Embryonic facial prominence (tissue), 1 donor: ENCODE data around the gene CCDC24.

Source experiments
- DNase-seq: peaks from one replicate; pipeline ENCODE4 v3.0.0-alpha.2; 2016; ENCODE audit errors: extremely low spot score

CCDC24 gene

DNA sequence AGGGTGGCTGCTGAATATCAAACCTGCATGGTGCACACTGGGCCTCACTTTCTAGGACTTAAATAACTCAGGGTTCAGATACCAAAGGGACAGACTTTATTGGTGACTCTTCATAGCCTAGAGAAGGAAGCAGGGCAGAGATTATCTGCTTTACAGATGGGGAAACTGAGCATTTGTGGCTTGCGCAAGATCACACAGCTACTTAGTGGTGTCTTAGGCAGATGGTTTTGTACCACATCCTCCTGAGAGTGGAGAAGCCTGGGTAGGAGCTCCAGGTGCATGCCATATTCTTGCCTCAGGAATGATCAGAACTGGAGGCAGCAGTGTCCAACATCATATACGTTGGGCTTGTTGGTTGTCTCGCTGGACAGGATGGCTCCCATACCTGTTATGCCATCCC is 28.4 kb upstream of the CCDC24 start:
- DNase-seq: no peak

DNA sequence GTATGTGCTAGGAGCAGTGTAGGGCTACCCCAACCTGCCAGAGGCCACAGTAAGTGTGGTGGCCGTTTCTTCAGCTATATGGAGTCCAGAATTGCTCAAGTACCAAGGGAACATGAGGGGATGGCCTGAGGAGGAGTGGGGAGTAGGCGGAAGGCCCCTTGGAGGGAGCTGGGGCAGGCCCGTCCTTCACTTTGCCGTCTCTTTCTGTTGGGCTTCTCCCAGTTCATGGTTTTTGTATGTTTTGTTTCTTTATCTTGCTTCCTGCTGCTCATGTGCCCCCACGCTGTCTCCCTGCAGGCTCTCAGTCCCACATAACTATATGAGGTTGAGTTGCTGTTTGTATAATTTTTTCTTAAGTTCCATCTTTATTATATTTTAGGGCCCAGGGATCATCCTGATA is 27.5 kb upstream of the CCDC24 start:
- DNase-seq: no peak

DNA sequence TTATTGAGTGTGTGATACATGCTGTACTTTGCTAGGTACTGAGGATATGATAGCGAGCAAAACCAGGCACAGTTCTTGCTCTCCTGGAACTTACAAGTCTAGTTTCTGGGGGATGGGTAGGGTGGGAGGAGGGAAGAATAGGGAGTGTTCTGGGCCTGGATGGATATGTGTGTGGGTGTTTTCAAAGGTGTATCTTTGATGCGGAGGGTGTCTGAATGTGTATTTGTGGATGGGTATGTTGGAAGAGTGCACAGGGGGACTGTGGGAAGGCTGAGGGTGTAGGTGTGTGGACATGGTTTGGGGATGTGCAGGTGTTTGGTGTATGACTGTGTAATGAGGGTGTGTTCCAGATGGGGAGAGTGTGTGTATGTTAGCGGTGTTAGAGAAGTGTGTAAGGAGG is 26.1 kb upstream of the CCDC24 start:
- no peak for DNase-seq

DNA sequence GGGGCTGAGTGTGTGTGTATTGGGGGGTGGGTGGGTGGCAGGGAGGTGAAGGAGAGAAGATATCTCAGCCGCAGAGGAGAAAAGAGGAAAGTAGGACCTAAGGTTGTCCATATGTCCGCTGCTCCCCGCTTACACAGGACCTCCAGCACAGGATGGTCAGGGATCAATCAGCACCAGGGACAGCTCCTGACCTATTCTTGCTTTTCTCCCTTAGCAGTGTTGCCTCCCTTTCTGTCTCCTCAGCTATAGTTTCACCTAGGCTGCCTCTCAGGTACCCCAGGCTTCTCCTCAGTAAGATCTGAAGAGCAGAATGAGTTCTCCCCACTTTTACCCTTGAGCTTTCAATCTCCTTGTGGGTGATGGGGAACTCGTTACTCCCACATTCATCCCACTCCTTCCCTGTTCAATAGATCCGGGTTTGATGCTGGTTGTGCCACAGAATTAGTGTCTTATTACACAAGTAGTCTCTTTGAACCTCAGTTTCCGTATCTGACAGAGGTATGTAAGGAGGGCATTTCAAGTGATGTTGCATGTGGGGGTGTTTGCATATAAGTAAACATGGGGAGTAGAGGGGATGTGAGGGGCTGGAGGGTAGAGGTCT is 23.0 kb upstream of the CCDC24 start:
- DNase-seq: no peak

DNA sequence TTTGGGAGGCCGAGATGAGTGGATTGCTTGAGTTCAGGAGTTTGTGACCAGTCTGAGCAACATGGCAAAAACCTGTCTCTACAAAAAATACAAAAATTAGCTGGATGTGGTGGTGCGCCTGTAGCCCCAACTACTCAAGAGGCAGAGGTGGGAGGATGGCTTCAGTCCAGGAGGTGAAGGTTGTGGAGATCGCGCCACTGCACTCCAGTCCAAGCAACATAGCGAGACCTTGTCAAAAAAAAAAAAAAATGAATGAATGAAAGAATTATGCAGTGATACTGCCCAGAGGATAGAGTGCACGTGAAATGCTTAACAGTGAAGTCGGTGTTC is 22.0 kb upstream of the CCDC24 start:
- no peak for DNase-seq

DNA sequence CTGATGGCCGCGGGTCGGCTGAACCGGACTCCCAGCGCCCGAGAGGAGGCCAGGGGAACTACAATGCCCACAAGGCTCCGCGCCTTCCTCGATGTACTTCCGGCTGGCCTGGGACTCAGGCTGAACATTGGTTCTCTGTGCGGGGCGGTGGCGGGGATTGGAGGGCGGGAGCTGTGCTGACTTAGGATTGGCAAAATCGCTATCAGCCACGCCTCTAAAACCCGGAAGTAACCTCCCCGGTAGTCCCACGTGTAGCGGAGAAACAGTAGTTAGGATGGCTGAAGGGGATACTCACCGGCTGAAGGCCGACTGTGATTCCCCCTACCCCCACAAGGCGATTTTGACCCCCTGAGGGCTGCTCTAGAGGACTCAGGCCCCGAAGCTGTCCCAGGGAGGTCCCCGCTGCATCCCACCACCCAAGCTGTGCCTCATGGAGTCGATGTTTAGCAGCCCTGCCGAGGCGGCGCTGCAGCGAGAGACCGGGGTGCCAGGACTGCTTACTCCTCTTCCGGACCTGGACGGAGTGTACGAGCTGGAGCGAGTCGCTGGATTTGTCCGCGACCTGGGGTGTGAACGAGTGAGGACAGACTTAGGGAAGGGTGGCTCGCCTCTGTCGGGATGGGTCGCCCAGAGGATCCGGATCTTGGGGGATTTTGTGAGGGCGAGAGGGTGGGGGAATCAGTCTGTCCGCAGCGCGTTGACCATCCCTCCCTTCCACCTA is 21.5 kb upstream of the CCDC24 start, which contains the start of gene DPH2:
DPH2 (plus strand) TSS at position 265 of the 721 bp plus-strand sequence; CDS start at position 431, 166 bp downstream.
- peak; percentile 93 for DNase-seq

DNA sequence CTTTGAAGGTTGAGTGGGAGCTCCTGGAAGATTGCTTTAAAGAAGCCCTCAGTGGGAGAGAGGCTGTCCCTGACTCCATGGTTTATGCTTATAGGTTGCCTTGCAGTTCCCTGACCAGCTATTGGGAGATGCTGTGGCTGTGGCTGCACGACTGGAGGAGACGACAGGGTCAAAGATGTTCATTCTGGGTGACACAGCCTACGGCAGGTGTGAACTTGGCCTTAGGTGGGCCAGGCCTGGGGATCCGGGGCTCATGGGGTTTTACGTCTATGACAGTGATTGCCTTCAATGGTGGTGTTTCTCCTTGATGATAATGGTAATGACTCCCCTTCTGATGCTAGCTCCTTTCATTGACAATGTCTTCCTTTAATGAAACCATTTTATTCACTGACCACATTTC is 20.9 kb upstream of the CCDC24 start:
- DNase-seq: no peak

DNA sequence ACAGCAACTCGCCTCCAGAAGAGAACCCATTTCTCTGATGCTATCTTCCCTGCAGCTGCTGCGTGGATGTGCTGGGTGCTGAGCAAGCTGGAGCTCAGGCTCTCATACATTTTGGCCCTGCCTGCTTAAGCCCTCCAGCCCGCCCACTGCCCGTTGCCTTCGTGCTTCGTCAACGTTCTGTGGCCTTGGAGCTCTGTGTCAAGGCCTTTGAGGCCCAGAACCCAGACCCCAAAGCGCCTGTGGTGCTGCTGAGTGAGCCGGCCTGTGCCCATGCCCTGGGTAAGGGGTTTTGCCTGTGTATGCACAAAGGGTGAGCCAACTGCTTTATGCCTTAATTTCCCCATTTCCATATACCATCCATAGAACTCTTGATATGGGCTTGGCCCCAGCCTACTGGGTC is 20.5 kb upstream of the CCDC24 start:
- no peak for DNase-seq

DNA sequence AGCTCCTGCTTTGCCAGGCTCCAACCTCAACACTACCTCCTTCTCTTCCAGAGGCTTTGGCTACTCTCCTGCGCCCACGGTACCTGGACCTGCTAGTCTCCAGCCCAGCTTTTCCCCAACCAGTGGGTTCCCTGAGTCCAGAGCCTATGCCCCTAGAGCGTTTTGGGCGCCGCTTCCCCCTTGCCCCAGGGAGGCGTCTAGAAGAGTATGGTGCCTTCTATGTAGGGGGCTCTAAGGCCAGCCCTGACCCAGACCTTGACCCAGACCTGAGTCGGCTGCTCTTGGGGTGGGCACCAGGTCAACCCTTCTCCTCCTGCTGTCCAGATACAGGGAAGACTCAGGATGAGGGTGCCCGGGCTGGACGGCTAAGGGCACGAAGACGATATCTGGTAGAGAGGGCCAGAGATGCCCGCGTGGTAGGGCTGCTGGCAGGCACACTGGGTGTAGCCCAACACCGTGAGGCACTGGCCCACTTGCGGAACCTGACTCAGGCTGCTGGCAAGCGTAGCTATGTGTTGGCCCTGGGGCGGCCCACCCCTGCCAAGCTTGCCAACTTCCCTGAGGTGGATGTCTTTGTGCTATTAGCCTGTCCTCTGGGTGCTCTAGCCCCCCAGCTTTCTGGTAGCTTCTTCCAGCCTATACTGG is 19.9 kb upstream of the CCDC24 start:
- DNase-seq: no peak

DNA sequence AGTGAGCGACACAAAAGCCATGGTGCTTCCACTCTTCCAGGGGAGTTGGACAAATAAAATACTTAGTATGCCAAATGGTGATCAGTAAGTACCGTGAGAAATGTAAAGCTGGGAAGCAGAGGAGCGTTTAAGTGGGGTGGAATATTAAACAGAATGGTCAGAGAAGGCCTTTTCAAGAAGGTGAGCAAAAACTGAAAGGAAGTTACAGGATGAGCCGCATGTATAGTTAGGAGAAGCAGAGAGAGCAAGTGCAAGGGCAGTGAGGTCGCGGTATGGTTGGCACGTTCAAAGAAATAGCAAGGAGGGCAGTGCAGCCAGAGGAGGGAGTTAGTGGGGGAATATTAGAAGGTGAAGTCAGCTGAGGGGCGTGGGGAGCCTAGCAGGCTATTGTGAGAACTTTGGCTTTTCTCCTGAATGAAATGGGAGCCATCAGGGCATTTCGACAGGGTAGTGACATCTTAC is 17.4 kb upstream of the CCDC24 start:
- no peak for DNase-seq

DNA sequence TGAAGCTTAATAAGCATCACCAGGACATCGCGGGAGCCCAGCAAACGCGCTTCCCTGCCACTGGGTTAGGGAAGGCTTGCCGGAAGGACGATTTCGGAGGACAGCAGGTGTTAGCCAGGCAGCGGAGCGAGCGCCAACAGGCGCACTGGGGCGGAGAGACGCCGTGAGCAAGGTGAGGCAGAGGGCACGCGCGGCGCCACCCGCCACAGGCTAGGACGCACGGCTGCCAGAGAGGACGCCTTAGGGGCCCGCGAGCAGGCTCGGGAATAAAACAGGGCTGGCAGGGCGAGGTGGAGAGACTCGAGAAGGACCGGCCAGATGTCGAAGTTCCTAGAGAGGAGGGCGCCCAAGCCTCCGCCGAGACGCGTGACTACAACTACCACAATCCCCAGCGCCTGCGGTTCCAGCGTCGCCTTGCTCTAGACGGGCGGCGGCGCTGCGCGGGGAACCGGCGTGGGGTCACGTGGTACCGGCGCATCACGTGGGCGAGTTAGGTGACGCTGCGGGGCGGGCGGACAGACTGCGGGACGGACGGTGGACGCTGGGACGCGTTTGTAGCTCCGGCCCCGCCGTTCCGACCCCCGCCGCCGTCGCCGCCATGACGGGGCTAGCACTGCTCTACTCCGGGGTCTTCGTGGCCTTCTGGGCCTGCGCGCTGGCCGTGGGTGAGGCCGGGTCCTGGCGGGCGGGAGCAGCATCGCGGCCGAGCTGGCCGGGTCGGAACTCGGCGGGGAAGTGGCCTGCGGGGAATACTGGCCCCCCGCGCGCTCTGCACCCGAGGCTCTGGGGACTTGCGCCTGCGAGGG is 16.8 kb upstream of the CCDC24 start, which contains the start of gene ATP6V0B:
ATP6V0B (plus strand) TSS at position 518 of the 806 bp plus-strand sequence; CDS start at position 599, 81 bp downstream.
- DNase-seq: peak; percentile 85

DNA sequence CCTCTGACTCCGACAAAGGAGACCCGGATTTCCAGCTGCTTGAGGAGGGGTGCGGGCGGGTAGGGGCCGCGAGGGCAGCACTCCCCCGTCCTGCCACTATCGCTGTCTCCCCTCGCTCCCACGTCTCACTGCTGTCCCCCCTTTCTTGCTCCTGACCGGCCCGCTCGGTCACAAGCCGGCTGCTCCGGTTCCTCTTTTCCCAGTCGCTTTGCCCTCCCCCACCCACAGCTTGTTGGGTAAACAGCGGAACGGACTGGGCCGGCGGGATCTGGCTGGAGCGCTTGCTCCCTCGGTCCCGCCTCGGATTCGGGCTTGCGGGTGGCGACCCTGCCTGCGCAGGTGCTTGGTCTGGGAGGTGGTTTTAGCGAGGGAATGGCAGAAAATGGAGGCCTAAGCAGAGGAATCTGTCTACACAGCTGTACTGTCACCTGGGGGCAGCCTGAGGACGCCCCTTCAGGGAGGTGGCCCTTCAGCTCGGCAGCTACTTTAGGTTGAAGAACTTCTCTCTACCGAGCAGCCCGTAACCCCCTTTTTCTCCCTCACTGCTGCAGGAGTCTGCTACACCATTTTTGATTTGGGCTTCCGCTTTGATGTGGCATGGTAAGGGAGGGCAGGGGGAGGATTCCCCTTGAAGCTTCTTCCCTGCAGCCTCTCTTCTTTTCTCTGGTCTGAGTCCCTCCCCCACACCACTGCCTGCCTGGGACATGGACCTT is 16.0 kb upstream of the CCDC24 start:
- no peak for DNase-seq

DNA sequence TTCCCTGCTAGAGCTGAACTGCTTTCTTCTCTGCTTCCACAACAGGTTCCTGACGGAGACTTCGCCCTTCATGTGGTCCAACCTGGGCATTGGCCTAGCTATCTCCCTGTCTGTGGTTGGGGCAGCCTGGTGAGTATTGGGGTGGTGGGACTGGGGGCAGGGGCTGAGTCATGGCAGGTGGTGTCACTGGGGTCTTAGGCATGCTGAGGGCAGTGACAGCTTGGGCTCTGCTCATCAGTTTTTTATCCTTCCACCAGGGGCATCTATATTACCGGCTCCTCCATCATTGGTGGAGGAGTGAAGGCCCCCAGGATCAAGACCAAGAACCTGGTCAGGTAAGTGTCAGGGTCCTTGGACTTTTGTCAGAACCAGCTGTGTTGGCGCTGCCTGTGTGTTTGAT is 15.4 kb upstream of the CCDC24 start:
- DNase-seq: no peak

DNA sequence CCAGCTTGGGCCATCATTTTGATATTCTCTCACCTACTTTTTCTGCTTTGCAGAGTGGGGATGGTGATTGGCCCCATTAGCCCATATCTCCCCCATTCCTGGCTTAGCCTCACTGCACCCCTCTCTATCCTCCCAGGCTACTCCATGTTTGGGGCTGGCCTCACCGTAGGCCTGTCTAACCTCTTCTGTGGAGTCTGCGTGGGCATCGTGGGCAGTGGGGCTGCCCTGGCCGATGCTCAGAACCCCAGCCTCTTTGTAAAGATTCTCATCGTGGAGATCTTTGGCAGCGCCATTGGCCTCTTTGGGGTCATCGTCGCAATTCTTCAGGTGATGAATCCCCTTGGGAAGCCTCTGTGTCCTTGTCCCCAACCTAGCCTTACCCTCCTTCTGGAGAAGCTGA is 14.5 kb upstream of the CCDC24 start:
- no peak for DNase-seq

DNA sequence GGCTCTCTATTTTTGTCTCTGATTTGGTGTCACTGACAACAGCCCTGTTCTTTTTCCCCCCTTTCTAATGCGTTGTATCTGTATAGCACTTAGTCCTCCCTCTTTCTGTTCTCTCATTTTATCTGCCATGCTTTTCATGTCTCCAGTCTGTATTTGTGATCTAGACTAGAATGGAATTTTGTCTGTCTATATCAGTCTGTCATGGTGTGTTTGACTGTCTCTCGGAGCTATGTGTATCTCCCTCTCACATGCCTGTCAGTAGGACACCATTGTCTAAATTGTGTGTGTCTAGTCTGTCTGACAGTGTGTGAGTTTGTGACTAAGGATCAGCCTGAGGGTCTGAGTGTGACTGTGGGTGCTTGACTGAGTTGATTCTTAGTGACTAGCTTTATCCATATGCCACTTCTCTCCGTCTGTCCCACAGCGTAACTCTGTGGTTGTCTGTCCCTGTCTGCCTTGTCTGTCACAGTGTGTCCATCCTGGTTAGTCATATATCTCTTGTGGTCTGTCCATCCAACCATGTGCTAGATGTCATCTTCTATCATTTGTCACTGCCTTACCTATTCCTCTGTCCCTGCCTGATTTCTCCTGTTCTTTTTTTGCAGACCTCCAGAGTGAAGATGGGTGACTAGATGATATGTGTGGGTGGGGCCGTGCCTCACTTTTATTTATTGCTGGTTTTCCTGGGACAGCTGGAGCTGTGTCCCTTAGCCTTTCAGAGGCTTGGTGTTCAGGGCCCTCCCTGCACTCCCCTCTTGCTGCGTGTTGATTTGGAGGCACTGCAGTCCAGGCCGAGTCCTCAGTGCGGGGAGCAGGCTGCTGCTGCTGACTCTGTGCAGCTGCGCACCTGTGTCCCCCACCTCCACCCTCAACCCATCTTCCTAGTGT is 13.8 kb upstream of the CCDC24 start:
- no peak for DNase-seq

DNA sequence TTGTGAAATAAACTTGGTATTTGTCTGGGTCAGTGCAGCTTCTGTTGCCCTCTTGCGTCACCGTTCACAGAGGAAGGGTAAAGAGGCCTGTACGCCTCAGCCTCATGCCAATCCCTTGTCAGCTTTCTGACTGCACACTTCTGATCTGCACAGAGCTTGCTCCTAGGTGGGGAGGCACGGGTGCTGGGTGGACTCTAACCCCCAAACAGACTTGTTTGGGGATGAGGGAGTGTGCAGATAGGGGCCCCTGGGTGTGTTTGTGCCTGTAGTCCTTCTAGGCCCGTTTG is 13.2 kb upstream of the CCDC24 start:
- DNase-seq: no peak

DNA sequence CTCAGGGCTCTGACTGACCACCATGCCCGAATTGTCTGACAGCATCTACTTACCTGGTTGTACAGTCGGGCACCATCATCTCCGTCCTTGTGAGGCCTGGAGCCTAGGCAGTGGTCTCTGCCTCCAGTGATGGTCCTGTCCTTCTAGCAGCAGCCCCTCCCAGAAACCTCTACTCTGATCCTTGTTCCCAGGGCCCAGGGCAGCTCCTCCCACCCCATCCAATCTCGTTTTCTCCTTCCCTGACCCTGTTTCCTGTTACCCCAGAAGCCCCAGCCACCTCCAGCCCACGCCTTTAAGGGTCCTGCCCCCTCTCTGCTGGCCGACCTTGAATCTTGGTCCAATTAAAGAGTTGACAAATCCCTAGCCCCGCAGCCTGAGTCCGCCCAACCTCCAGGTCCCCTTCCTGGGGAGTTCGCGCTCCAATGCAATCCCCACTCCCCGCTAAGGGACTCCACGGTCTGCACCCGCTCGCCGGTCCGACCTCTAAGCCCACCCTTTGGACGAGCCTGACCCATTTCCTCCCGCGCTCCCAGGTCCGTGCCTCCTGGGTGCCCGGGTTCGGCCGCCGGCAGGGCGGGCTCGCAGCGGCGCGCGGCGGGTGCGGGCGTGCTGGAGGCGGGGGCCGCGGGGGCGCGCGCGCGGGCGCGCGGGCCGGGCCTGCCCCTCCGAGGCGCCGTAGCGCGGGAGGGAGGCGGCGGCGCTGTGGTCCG is 12.7 kb upstream of the CCDC24 start, which contains the start of gene B4GALT2:
B4GALT2 (plus strand) TSS at position 660 of the 710 bp plus-strand sequence. CDS start 1,951 bp downstream, outside the sequence.
- DNase-seq: no peak

DNA sequence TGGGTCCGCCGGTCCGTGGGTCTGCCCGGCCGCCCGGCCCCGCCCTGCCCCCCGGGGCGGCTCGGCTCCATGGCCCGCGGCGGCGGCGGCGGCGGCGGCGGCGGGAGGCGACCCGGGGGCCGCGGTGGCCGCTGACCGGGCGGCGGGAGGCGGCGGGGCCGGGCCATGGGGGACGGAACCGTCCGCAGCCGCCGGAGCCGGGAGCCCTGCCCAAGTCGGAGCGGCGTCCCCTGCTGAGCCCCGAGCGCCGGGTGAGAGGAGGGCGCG is 12.2 kb upstream of the CCDC24 start:
- DNase-seq: no peak

DNA sequence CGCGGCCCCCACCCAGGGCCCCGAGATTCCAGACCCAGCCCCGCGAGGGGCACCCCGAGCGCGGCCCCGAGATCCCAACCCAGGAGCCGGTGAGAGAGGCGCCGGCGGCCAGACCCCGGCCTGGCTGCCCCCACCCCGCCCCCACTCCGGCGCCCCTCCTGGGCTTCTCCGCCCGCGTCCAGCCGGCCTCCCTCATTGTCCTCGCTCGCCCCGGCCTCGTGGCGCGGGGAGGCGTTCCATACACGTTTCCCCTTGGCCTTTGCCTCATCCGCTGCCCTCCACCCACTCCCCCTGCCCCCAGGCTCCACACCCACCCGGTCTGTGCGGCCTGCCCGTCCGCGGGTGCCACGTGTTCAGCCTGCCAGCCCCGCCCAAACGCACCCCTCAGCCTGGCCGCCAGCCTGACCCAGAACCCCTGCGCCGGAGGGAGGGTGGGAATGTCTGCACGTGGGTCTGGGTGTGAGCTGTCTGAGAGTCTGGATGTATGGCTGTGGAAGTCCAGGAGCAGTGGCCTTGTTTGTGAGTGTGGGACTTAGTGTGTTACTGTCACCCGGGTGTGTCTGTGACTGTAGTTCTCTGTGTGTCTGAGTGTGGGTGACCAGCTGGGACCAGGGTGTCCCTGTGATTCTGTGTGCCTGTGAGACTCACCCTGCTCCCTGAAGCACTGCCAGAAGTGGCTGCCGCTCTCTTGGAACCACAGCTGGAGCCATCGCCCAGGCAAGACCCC is 11.7 kb upstream of the CCDC24 start:
- no peak for DNase-seq
